Caco-2 (cell line): ENCODE results near the gene DALRD3. TPM values are rescaled to one million over a fixed set of nuclear protein-coding genes. Genes with fewer than 3 reads are reported as not detected.
A peak's percentile ranks its signal among the peaks of the same experiment; 100 is the strongest.

ENCODE experiments used
- BruUV-seq: library from RNA; stranded (reverse); fragments of 400-500 nt; replicated peaks from 2 replicates; lab custom pipeline; 2021; lab: Mats Ljungman, UMichigan
- CTCF ChIA-PET: fragments of 300-600 bp; sonication (Branson Sonifier 250); formaldehyde crosslinking; loops from one replicate; lab custom pipeline; 2022; ENCODE audit warnings: antibody characterized with exemption; lab: Charles Lee
- POLR2A ChIA-PET: fragments of 300-600 bp; sonication (Branson Sonifier 250); formaldehyde crosslinking; loops from one replicate; lab custom pipeline; 2022; ENCODE audit warnings: antibody characterized with exemption; lab: Charles Lee
- DNase-seq, 2 experiments: peaks; one replicate each; pipeline versions ENCODE4 v3.0.0 to v3.0.0-alpha.2; 2020 to 2022
- H3K27me3 ChIP-seq: replicated peaks from 2 replicates; pipeline ENCODE4 v1.6.0; 2011; ENCODE audit warnings: low read length; ENCODE audit not compliant: control insufficient read depth, insufficient read depth
- H3K36me3 ChIP-seq: 2 replicates; pipeline ENCODE4 v1.5.1; 2011; ENCODE audit warnings: low read length; ENCODE audit not compliant: control insufficient read depth, insufficient read depth
- H3K4me1 ChIP-seq: fragments of 250-450 bp; sonication (Bioruptor Pico); 2 replicates; pipeline ENCODE4 v1.5.1; 2020; ENCODE audit warnings: mild to moderate bottlenecking
- H3K4me3 ChIP-seq: 2 replicates; pipeline ENCODE4 v1.5.1; 2011; ENCODE audit warnings: low read depth, mild to moderate bottlenecking, control low read depth, low read length
- H3K9me3 ChIP-seq: fragments of 250-450 bp; sonication (Bioruptor Pico); 2 replicates; pipeline ENCODE4 v1.5.1; 2020; ENCODE audit warnings: mild to moderate bottlenecking, moderate library complexity
- H3K27ac Mint-ChIP-seq: one replicate; pipeline ENCODE4 v1.8.0; 2022; ENCODE audit warnings: mixed read lengths; ENCODE audit not compliant: unreplicated experiment
- H3K27me3 Mint-ChIP-seq: one replicate; pipeline ENCODE4 v1.8.0; 2022; ENCODE audit warnings: mixed read lengths; ENCODE audit not compliant: insufficient read depth, unreplicated experiment
- H3K36me3 Mint-ChIP-seq: one replicate; pipeline ENCODE4 v1.8.0; 2022; ENCODE audit warnings: mild to moderate bottlenecking, mixed read lengths; ENCODE audit not compliant: insufficient read depth, unreplicated experiment
- H3K4me1 Mint-ChIP-seq: one replicate; pipeline ENCODE4 v1.8.0; 2022; ENCODE audit warnings: low read depth, mixed read lengths; ENCODE audit not compliant: unreplicated experiment
- H3K4me3 Mint-ChIP-seq: one replicate; pipeline ENCODE4 v1.8.0; 2022; ENCODE audit warnings: mild to moderate bottlenecking, moderate library complexity, mixed read lengths; ENCODE audit not compliant: unreplicated experiment
- H3K9me3 Mint-ChIP-seq: one replicate; pipeline ENCODE4 v1.8.0; 2022; ENCODE audit warnings: mixed read lengths; ENCODE audit not compliant: unreplicated experiment
- intact Hi-C: fragments of 100-400 bp; cut with micrococcal nuclease; formaldehyde crosslinking; loops from one replicate; pipeline ENCODE4 v1.10.0; 2022; ENCODE audit not compliant: unreplicated experiment
- total RNA-seq: library from RNA; stranded (reverse); gene quantifications from 2 replicates; pipeline ENCODE4 v1.2.3, GENCODE V29; 2022
- TF ChIP-seq, protein P1 (sequence below), 2 experiments: fragments of 200-600 bp in 1 of 2; IDR thresholded peaks; 1 replicate in 1 of 2; 2 replicates in 1 of 2; pipeline versions ENCODE4 v1.5.1 to v1.8.0; 2011 to 2022; ENCODE audit warnings: antibody characterized with exemption in 1 of 2, control low read depth in 1 of 2, inconsistent platforms in 1 of 2, low read depth in 1 of 2, low read length in 1 of 2, mild to moderate bottlenecking in 1 of 2, moderate library complexity in 1 of 2; ENCODE audit not compliant: insufficient read depth in 1 of 2, severe bottlenecking in 1 of 2, unreplicated experiment in 1 of 2

DALRD3 gene
- total RNA-seq, 1 experiment from 2014 or later = 21.4 TPM

DNA sequence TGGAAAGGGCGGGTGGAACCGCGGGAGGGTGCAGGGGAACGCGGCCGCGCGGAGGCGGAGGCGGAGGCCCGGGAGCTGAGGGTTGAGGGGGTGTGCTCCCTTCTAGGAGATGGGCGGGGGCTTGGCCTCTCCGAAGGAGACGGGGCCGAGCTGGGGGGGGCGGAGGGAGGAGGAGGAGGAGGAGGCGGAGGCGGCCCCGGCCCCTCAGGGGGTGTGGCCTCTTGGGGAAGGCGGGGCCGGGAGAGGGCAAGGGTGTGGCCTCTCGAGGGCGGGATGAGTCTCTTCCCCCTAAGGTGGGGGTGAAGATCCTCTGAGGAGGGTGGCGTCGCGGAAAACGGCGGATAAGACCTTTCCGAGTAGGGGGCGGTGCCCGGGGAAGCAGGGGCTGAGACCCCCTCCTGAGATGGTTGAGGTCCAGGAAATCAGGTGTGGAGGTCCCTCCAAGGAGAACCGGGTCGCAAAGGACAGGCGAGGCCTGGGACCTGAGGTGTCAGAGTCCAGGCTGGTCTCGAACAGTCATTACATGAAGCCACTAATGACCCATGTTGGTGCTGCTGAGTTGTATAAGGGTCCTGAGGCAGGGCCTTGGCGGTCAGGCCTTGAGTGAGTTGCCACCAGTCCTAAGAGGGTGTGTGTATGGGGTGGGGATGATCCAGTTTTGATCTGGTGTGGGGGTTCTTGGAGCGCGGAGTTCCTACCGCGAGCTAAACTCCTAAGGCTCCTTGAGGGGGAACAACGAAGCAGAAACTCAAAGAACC lies 10.4 kb downstream of the DALRD3 start:
- Histone ChIP-seq H3K4me1 (peaks cover 26% of the 10 kb centered on the region), H3K27me3 (no peaks in the 10 kb centered on the region), H3K4me3 (peak overlapping the region; percentile 92), H3K9me3 (no peaks in the 10 kb centered on the region), H3K36me3 (peaks cover 3% of the 10 kb centered on the region)
- no TSS peak for BruUV-seq
- H3K4me3 Mint-ChIP-seq = peak overlapping the region; percentile 94
- peak overlapping the region; percentile 98 for H3K27ac Mint-ChIP-seq
- ChIA-PET POLR2A (interaction anchor here (0.7 to 2.8 kb wide), 14 partner anchors 10 to 535 kb away, joined by 3 to 92 read pairs (median 10); partner anchors contain the start of genes DALRD3, IMPDH2, IP6K2 and NDUFAF3), CTCF (interaction anchor here (0.9 to 2.0 kb wide), 8 partner anchors 9 to 795 kb away, joined by 3 to 54 read pairs (median 5); partner anchors contain the start of genes DALRD3, INKA1, NDUFAF3 and P4HTM)
- DNase-seq = peak; percentile 87 to 89
- TF ChIP-seq, protein P1, sequence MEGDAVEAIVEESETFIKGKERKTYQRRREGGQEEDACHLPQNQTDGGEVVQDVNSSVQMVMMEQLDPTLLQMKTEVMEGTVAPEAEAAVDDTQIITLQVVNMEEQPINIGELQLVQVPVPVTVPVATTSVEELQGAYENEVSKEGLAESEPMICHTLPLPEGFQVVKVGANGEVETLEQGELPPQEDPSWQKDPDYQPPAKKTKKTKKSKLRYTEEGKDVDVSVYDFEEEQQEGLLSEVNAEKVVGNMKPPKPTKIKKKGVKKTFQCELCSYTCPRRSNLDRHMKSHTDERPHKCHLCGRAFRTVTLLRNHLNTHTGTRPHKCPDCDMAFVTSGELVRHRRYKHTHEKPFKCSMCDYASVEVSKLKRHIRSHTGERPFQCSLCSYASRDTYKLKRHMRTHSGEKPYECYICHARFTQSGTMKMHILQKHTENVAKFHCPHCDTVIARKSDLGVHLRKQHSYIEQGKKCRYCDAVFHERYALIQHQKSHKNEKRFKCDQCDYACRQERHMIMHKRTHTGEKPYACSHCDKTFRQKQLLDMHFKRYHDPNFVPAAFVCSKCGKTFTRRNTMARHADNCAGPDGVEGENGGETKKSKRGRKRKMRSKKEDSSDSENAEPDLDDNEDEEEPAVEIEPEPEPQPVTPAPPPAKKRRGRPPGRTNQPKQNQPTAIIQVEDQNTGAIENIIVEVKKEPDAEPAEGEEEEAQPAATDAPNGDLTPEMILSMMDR (IDR thresholded peaks at IDR 0.05; ENCODE audit: insufficient read depth in 1 of 2, low read depth in 1 of 2, low read length in 1 of 2, severe bottlenecking in 1 of 2, unreplicated experiment in 1 of 2) = no peak
- peaks cover 63% of the 10 kb centered on the region for H3K36me3 Mint-ChIP-seq
- no peaks in the 10 kb centered on the region for H3K9me3 Mint-ChIP-seq
- intact Hi-C loops = loop anchor here (2.0 kb wide), 1 partner anchor 19 kb away; no protein-coding TSS in a partner anchor
- no peaks in the 10 kb centered on the region for H3K27me3 Mint-ChIP-seq
- peaks cover 13% of the 10 kb centered on the region for H3K4me1 Mint-ChIP-seq

- Histone ChIP-seq H3K9me3 (no peaks in the 10 kb centered on the region), H3K4me3 (peak within 1 kb of the TSS; percentile 92), H3K4me1 (peaks cover 26% of the 10 kb centered on the region), H3K27me3 (no peaks in the 10 kb centered on the region), H3K36me3 (no peaks in the 10 kb centered on the region; the same call in 1 of the 2 replicates)
- DNase-seq = peak; percentile 98
- Mint-ChIP-seq H3K4me1 (peaks cover 13% of the 10 kb centered on the region), H3K9me3 (no peaks in the 10 kb centered on the region), H3K27ac (peak within 1 kb of the TSS; percentile 98), H3K4me3 (peak within 1 kb of the TSS; percentile 94), H3K36me3 (peaks cover 61% of the 10 kb centered on the region), H3K27me3 (no peaks in the 10 kb centered on the region)
- TF ChIP-seq, protein P1 (IDR thresholded peaks at IDR 0.05; ENCODE audit: insufficient read depth in 1 of 2, low read depth in 1 of 2, low read length in 1 of 2, severe bottlenecking in 1 of 2, unreplicated experiment in 1 of 2) = peak in 1 of 2 experiments; percentile 8
- intact Hi-C loops = loop anchor here (2.0 kb wide), 1 partner anchor 18 kb away; no protein-coding TSS in a partner anchor
- POLR2A ChIA-PET = interaction anchor here (0.5 to 2.8 kb wide), 20 partner anchors 10 to 534 kb away, joined by 3 to 92 read pairs (median 6); partner anchors contain the start of genes ARIH2, DALRD3, IMPDH2 and IP6K2
- BruUV-seq = no TSS peak
- CTCF ChIA-PET = interaction anchor here (0.7 to 2.0 kb wide), 11 partner anchors 10 to 796 kb away, joined by 3 to 54 read pairs (median 4); partner anchors contain the start of genes DALRD3, INKA1, NDUFAF3 and P4HTM
Observed at GRCh38 chr3:49007068-49007770, 11.2 kb downstream of the DALRD3 start, which contains the start of gene WDR6. WDR6 (plus strand) TSS chr3:49007391; CDS start chr3:49007432, 41 bp downstream.
